HG03439 (cell line): Measurements from ENCODE around the gene GSTCD.

ENCODE experiments used
- ATAC-seq: cut with Tn5 transposase; IDR thresholded peaks from one replicate; pipeline ENCODE4 v1.9.1; 2021; ENCODE audit warnings: mild to moderate bottlenecking, moderate library complexity; ENCODE audit not compliant: unreplicated experiment

Gene GSTCD

DNA sequence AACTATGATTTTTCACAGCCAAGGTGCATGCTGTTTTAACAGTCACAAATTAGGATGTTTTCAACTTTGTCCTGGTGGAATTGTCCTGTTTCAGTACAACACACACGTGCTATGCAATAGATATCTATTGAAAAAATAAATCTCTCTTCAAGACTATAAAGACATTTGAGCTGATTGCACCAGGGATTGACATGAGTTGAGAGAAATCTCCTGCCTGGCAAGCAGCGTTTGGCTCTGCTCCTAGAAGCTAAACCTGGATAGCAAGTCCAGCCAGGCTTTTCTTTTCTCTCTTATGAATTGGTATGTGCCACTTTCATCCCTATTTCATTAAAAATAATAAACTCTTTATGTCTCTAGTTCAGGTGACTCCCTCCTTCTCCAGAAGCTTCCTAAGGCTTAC lies 170.1 kb downstream of the GSTCD start:
- no peak for ATAC-seq

GRCh38 chr4:105887508-105887907 lies 178.9 kb downstream of the GSTCD start:
- ATAC-seq: no peak

GRCh38 chr4:105894660-105895582 lies 186.3 kb downstream of the GSTCD start, which contains the start of gene NPNT:
Gene NPNT (plus strand): TSS chr4:105895471. CDS start chr4:105895653, 182 bp downstream.
- ATAC-seq: peak; percentile 42

DNA sequence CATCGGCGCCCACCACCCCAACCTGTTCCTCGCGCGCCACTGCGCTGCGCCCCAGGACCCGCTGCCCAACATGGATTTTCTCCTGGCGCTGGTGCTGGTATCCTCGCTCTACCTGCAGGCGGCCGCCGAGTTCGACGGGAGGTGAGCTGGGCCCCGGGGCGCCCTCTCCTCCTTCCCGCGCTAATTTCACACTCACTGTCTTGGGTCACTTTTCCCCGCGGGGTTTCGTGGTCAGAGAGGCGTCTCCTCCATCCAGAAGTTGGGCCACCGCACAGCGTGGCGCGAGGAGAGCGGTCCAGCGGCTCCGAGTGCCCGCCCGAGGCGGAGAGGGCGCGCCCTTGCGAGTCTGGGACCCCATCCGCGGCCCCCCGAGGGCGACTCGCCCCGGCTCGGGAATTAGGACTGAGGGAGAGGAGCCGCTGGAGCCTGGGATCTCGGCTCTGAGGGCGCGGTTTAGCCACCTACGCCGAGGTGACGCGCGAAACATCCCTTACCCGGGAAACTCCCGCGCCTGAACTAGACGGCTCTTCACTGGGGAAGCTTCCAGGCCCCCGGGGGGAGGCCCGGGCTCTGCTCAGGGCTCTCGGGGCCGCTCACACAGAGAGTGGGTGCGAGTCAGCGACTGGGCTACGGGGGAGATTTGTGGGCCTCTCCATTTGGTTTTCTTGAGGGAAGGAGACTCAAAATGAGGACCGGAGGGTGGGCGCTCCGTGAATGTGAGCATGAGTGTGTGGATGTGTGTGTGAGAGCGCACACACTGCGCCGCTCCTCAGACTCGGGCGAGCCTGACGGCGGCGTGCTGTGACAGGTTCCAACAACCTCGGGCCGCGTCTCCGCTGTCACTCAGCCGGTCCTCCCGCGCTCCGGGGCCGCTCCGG lies 187.2 kb downstream of the GSTCD start:
- peak; percentile 52 for ATAC-seq

GRCh38 chr4:105896461-105896942 lies 187.9 kb downstream of the GSTCD start:
- peak; percentile 6 for ATAC-seq
